Fibroblast of villous mesenchyme (primary cell): ENCODE measurements around the gene CADM1. TPM values are rescaled to one million over a fixed set of nuclear protein-coding genes. Genes with fewer than 3 reads are reported as not detected.

Experiments used
- DNase-seq: peaks from one replicate; pipeline ENCODE4 v3.0.0-alpha.2; 2010; ENCODE audit warnings: low read depth
- H3K4me3 ChIP-seq: 2 replicates; pipeline ENCODE4 v1.5.1; 2011; ENCODE audit warnings: low read depth, mild to moderate bottlenecking, low read length
- CTCF ChIP-seq: IDR thresholded peaks from 2 replicates; pipeline ENCODE4 v1.5.1; 2012; ENCODE audit warnings: low read depth, mild to moderate bottlenecking, low read length; ENCODE audit not compliant: insufficient read depth
- total RNA-seq: library from RNA; depleted of rRNA; stranded (reverse); fragments of >200 nt; gene quantifications from 2 replicates; pipeline ENCODE4 v1.2.3, GENCODE V29; 2012

The CADM1 gene
- total RNA-seq, 1 donor: 9.1 TPM

GRCh38 chr11:115151010-115151409 is 353.2 kb downstream of the CADM1 start:
- no peak for DNase-seq
- no peak for TF ChIP-seq CTCF
- no peak overlapping the region for H3K4me3 ChIP-seq

- no peak overlapping the region for H3K4me3 ChIP-seq
- no peak for TF ChIP-seq CTCF
- no peak for DNase-seq
Observed at GRCh38 chr11:115148691-115149090, 355.5 kb downstream of the CADM1 start.

GRCh38 chr11:115148101-115148500 is 356.1 kb downstream of the CADM1 start:
- no peak overlapping the region for H3K4me3 ChIP-seq
- TF ChIP-seq CTCF: no peak
- DNase-seq: no peak

- H3K4me3 ChIP-seq: no peak overlapping the region
- TF ChIP-seq CTCF: no peak
- DNase-seq: no peak
Observed at GRCh38 chr11:115147243-115147807, 356.9 kb downstream of the CADM1 start.

GRCh38 chr11:115146425-115146824 is 357.8 kb downstream of the CADM1 start:
- DNase-seq: no peak
- TF ChIP-seq CTCF: no peak
- H3K4me3 ChIP-seq: no peak overlapping the region

- DNase-seq: no peak
- no peak overlapping the region for H3K4me3 ChIP-seq
- TF ChIP-seq CTCF: no peak
Observed at GRCh38 chr11:115145324-115145723, 358.9 kb downstream of the CADM1 start.

- no peak for DNase-seq
- no peak for TF ChIP-seq CTCF
- H3K4me3 ChIP-seq: no peak overlapping the region
Observed at GRCh38 chr11:115144914-115145313, 359.3 kb downstream of the CADM1 start.
